ENCODE measurements around the gene COQ3.
"Not testable (repeated sequence)": the region's sequence is repeated elsewhere in the genome, so short reads cannot be mapped to it uniquely, and the experiment has no call there.

Gene COQ3

GRCh38 chr6:99341862-99342455 is 52.0 kb downstream of the COQ3 start:
- in situ Hi-C loops (cut with MboI; ENCODE audit: low sequenced_read_pairs, unreplicated experiment), result loop anchor here (25.0 kb wide), 1 partner anchor 395 kb away; no protein-coding TSS in a partner anchor
- no peak for TF ChIP-seq CTCF (IDR thresholded peaks at IDR 0.05; ENCODE audit: borderline replicate concordance, control extremely low read depth, extremely low read depth, insufficient read depth, missing control alignments)
- DNase-seq (ENCODE audit: low spot score), result no peak

GRCh38 chr6:99338188-99338587 is 55.8 kb downstream of the COQ3 start:
- in situ Hi-C loops (cut with MboI; ENCODE audit: low sequenced_read_pairs, unreplicated experiment), result loop anchor here (25.0 kb wide), 1 partner anchor 399 kb away; no protein-coding TSS in a partner anchor
- TF ChIP-seq CTCF (IDR thresholded peaks at IDR 0.05; ENCODE audit: borderline replicate concordance, control extremely low read depth, extremely low read depth, insufficient read depth, missing control alignments), result no peak
- DNase-seq (ENCODE audit: low spot score), result no peak

- not testable (repeated sequence) for DNase-seq (ENCODE audit: low spot score)
Measured at GRCh38 chr6:99335298-99335697, 58.7 kb downstream of the COQ3 start.

GRCh38 chr6:99334526-99335127 is 59.4 kb downstream of the COQ3 start:
- in situ Hi-C loops (cut with MboI; ENCODE audit: low sequenced_read_pairs, unreplicated experiment), result loop anchor here (25.0 kb wide), 1 partner anchor 403 kb away; no protein-coding TSS in a partner anchor
- peak; percentile 46 for TF ChIP-seq CTCF (IDR thresholded peaks at IDR 0.05; ENCODE audit: borderline replicate concordance, control extremely low read depth, extremely low read depth, insufficient read depth, missing control alignments)
- DNase-seq (ENCODE audit: low spot score), result peak; percentile 37

More at GRCh38 chr6:99335298-99335697, 58.7 kb downstream of the COQ3 start:
- in situ Hi-C loops (cut with MboI; ENCODE audit: low sequenced_read_pairs, unreplicated experiment), result loop anchor here (25.0 kb wide), 1 partner anchor 402 kb away; no protein-coding TSS in a partner anchor

GRCh38 chr6:99333068-99333467 is 60.9 kb downstream of the COQ3 start:
- no peak for TF ChIP-seq CTCF (IDR thresholded peaks at IDR 0.05; ENCODE audit: borderline replicate concordance, control extremely low read depth, extremely low read depth, insufficient read depth, missing control alignments)
- DNase-seq (ENCODE audit: low spot score), result peak; percentile 67
- in situ Hi-C loops (cut with MboI; ENCODE audit: low sequenced_read_pairs, unreplicated experiment), result loop anchor here (25.0 kb wide), 1 partner anchor 404 kb away; no protein-coding TSS in a partner anchor

GRCh38 chr6:99331531-99331930 is 62.5 kb downstream of the COQ3 start:
- no peak for TF ChIP-seq CTCF (IDR thresholded peaks at IDR 0.05; ENCODE audit: borderline replicate concordance, control extremely low read depth, extremely low read depth, insufficient read depth, missing control alignments)
- in situ Hi-C loops (cut with MboI; ENCODE audit: low sequenced_read_pairs, unreplicated experiment), result loop anchor here (25.0 kb wide), 1 partner anchor 406 kb away; no protein-coding TSS in a partner anchor
- no peak for DNase-seq (ENCODE audit: low spot score)

- peak; percentile 74 for DNase-seq (ENCODE audit: low spot score)
- peak; percentile 68 for TF ChIP-seq CTCF (IDR thresholded peaks at IDR 0.05; ENCODE audit: borderline replicate concordance, control extremely low read depth, extremely low read depth, insufficient read depth, missing control alignments)
- in situ Hi-C loops (cut with MboI; ENCODE audit: low sequenced_read_pairs, unreplicated experiment), result loop anchor here (25.0 kb wide), 1 partner anchor 407 kb away; no protein-coding TSS in a partner anchor
Measured at GRCh38 chr6:99330159-99330558, 63.8 kb downstream of the COQ3 start.
